Nephron progenitor cell (in vitro differentiated cells): Measurements from ENCODE around the gene MRPS22.
A peak's percentile ranks its signal among the peaks of the same experiment; 100 is the strongest.
"Not testable (repeated sequence)": the region's sequence is repeated elsewhere in the genome, so short reads cannot be mapped to it uniquely, and the experiment has no call there.

Experiments used
- DNase-seq: peaks from one replicate; pipeline ENCODE4 v3.0.0; 2021
- H3K27ac Mint-ChIP-seq: 2 replicates; pipeline ENCODE4 v1.8.0; 2021; ENCODE audit warnings: mild to moderate bottlenecking, moderate library complexity, mixed read lengths
- H3K27me3 Mint-ChIP-seq: 2 replicates; pipeline ENCODE4 v1.8.0; 2021; ENCODE audit warnings: mild to moderate bottlenecking, low read depth, mixed read lengths; ENCODE audit not compliant: poor library complexity
- H3K36me3 Mint-ChIP-seq: 2 replicates; pipeline ENCODE4 v1.8.0; 2021; ENCODE audit warnings: low read depth, mixed read lengths
- H3K4me1 Mint-ChIP-seq: 2 replicates; pipeline ENCODE4 v1.8.0; 2021; ENCODE audit warnings: mixed read lengths
- H3K4me3 Mint-ChIP-seq: 2 replicates; pipeline ENCODE4 v1.8.0; 2021; ENCODE audit warnings: mild to moderate bottlenecking, moderate library complexity, mixed read lengths
- H3K9me3 Mint-ChIP-seq: 2 replicates; pipeline ENCODE4 v1.8.0; 2021; ENCODE audit warnings: mild to moderate bottlenecking, moderate library complexity, mixed read lengths
- TF ChIP-seq, protein P1 (sequence below): fragments of 200-600 bp; sonication (generic); IDR thresholded peaks from 2 replicates; pipeline ENCODE4 v1.5.0; 2021; ENCODE audit warnings: antibody characterized with exemption

MRPS22 gene

DNA sequence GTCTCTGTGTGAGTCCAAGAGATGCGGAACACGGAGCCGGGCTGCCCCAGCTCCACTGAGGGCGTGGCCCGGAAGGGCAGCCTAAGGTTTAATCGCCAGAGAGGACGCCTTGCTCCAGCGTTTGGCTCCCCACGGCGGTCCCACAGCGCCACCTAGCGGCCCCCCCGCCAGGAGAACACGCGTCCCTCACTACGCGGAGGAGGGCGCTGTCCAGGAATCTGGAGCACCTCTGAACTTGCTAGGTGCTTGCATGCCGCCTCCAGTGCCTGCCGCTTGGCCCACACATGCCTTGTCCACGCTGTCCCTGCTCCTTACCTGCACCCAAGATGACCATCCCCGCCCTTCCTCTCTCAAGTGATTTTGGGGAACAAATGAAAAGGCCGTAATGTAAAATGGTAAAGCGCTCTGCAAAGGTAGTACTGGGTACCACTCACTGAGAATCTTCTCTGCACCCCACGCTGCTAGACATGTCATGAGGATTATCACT, 14.4 kb upstream of the MRPS22 start:
- no peaks in the 10 kb centered on the region for H3K36me3 Mint-ChIP-seq
- peaks cover 59% of the 10 kb centered on the region for H3K27me3 Mint-ChIP-seq
- peaks cover 16% of the 10 kb centered on the region for H3K4me1 Mint-ChIP-seq
- TF ChIP-seq, protein P1, sequence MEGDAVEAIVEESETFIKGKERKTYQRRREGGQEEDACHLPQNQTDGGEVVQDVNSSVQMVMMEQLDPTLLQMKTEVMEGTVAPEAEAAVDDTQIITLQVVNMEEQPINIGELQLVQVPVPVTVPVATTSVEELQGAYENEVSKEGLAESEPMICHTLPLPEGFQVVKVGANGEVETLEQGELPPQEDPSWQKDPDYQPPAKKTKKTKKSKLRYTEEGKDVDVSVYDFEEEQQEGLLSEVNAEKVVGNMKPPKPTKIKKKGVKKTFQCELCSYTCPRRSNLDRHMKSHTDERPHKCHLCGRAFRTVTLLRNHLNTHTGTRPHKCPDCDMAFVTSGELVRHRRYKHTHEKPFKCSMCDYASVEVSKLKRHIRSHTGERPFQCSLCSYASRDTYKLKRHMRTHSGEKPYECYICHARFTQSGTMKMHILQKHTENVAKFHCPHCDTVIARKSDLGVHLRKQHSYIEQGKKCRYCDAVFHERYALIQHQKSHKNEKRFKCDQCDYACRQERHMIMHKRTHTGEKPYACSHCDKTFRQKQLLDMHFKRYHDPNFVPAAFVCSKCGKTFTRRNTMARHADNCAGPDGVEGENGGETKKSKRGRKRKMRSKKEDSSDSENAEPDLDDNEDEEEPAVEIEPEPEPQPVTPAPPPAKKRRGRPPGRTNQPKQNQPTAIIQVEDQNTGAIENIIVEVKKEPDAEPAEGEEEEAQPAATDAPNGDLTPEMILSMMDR = peak; percentile 99
- H3K27ac Mint-ChIP-seq = no peak overlapping the region
- peak overlapping the region; percentile 52 for H3K4me3 Mint-ChIP-seq
- peak; percentile 99 for DNase-seq
- no peaks in the 10 kb centered on the region for H3K9me3 Mint-ChIP-seq

DNA sequence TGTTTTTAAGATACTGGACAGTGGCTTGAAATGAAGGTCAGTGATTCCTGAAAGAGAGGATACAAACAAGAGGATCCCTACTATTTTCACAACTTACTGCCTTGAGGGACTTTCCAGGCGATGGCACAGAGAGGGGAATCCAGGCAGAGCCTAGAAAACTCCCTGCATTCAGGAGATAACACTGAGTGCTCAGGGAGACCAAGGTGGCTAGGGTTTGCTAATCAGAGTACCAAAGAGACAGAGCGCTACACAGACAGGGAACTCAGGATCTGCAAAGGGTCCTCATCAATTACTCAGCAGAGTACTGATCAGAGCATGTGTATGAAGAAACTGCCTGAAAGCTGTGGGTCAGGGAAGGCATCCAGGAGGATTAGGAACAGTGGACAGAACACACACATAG, 11.7 kb upstream of the MRPS22 start:
- Mint-ChIP-seq H3K27me3 (peaks cover 72% of the 10 kb centered on the region), H3K4me1 (peaks cover 16% of the 10 kb centered on the region), H3K4me3 (no peak overlapping the region), H3K27ac (no peak overlapping the region), H3K9me3 (no peaks in the 10 kb centered on the region), H3K36me3 (no peaks in the 10 kb centered on the region)
- TF ChIP-seq, protein P1 = no peak
- no peak for DNase-seq

DNA sequence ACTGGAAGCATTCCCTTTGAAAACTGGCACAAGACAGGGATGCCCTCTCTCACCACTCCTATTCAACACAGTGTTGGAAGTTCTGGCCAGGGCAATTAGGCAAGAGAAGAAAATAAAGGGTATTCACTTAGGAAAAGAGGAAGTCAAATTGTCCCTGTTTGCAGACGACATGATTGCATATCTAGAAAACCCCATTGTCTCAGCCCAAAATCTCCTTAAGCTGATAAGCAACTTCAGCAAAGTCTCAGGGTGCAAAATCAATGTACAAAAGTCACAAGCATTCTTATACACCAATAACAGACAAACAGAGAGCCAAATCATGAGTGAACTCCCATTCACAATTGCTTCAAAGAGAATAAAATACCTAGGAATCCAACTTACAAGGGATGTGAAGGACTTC, 9.1 kb upstream of the MRPS22 start:
- not testable (repeated sequence) for H3K4me1 Mint-ChIP-seq, H3K27ac Mint-ChIP-seq, H3K9me3 Mint-ChIP-seq, H3K4me3 Mint-ChIP-seq, H3K36me3 Mint-ChIP-seq, DNase-seq
- peaks cover 82% of the 10 kb centered on the region for H3K27me3 Mint-ChIP-seq

DNA sequence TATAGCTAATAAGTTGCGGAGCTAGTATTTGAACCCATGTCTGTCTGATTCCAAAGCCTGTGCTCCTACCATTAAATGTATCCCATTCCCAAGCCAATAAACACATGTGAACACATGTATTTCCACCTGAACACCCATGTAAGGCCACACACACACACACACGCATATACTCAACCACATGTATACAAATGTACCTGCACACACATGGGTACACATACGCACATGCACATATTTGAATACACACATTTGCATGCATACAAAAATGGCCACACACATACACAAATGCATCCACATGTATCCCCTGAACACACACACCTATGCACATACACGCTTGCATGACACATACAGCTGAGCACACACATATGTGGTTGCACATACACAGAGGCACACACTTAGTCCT, 5.4 kb upstream of the MRPS22 start:
- H3K9me3 Mint-ChIP-seq = peaks cover 7% of the 10 kb centered on the region
- H3K36me3 Mint-ChIP-seq = peaks cover 5% of the 10 kb centered on the region
- H3K4me1 Mint-ChIP-seq = peaks cover 5% of the 10 kb centered on the region
- DNase-seq = no peak
- peaks cover 78% of the 10 kb centered on the region for H3K27me3 Mint-ChIP-seq
- TF ChIP-seq, protein P1 = no peak
- no peak overlapping the region for H3K4me3 Mint-ChIP-seq
- no peak overlapping the region for H3K27ac Mint-ChIP-seq

DNA sequence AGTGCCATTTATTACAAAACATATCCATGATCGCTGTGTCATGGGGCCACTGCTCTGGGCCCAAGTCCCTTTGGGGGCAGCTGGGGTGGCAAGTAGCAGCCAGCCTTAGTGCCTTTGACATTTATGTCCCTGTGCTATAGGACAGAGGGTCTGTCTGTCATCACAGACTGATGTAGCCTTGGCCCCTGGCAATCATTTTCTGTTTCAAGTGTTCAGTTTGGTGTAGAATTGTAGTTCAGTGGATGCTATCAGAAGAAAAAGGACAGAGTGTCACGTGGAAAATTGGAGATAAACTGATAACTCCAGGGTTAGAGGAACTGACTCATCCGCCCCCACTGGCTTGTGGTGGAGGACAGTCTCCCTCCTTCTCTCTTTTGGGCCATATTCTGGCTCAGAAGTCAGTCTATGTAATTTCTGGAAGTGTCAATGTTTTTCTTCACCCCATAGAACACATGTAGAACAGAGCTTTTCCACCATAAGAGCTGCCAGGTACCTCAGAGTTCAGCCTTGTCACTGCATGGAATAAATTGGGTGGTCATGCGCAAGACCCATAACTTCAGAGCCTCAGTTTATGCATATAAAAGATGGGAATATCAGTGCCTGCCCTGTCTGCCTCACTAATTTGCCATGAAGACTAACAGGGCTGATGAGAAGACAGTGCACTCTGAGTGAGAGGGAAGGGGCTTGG, 4.5 kb upstream of the MRPS22 start:
- TF ChIP-seq, protein P1 = no peak
- H3K36me3 Mint-ChIP-seq = peaks cover 5% of the 10 kb centered on the region
- H3K4me3 Mint-ChIP-seq = no peak overlapping the region
- H3K9me3 Mint-ChIP-seq = peaks cover 9% of the 10 kb centered on the region
- no peak overlapping the region for H3K27ac Mint-ChIP-seq
- peaks cover 5% of the 10 kb centered on the region for H3K4me1 Mint-ChIP-seq
- no peak for DNase-seq
- H3K27me3 Mint-ChIP-seq = peaks cover 71% of the 10 kb centered on the region

DNA sequence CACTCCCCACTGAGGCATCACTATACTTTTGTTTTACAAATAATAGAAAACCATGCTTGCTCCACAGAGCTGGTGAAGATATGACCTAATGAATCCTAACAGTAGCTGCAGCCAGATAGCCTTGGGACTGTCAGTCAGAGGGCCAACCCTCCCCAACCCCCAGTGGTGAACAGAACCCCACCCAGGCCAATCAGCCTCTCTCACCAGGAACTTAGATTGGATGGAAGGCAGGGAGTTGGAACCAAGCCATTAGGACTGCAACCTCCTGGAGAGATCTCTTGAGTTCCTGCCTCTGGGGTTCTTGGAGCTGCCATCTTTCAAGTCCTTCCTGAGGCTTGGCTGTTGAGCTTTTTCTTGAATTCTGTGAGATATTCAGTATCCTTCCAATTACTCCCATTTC, 3.0 kb upstream of the MRPS22 start:
- DNase-seq = no peak
- TF ChIP-seq, protein P1 = no peak
- Mint-ChIP-seq H3K27ac (no peak overlapping the region), H3K36me3 (peaks cover 5% of the 10 kb centered on the region), H3K27me3 (peaks cover 63% of the 10 kb centered on the region), H3K4me1 (peaks cover 5% of the 10 kb centered on the region), H3K9me3 (peaks cover 9% of the 10 kb centered on the region), H3K4me3 (no peak overlapping the region)
